Psoas muscle (tissue), 8 donors: ENCODE results near the gene MUL1. TPM values are rescaled to one million over a fixed set of nuclear protein-coding genes. Genes with fewer than 3 reads are reported as not detected.
A peak's percentile ranks its signal among the peaks of the same experiment; 100 is the strongest.

Experiments
- ATAC-seq, 4 donors: fragments of 200-7000 bp; cut with Tn5 transposase; one replicate each; pipeline ENCODE4 v1.9.1; 2020; ENCODE audit warnings: moderate library complexity in 3 of 4, mild to moderate bottlenecking in 2 of 4
- DNase-seq, 2 donors: peaks; one replicate each; pipeline ENCODE4 v3.0.0-alpha.2; 2020
- H3K27ac ChIP-seq: fragments of 200-600 bp; one replicate; pipeline ENCODE4 v1.8.0; 2022
- H3K27me3 ChIP-seq, 3 donors: fragments of 200-600 bp in 1 of 3; one replicate each; pipeline versions ENCODE4 v1.6.1 to v1.8.0; 2013 to 2022; ENCODE audit warnings: low read length in 2 of 3, mild to moderate bottlenecking in 2 of 3, moderate library complexity in 1 of 3; ENCODE audit not compliant: insufficient read depth in 3 of 3
- H3K36me3 ChIP-seq, 2 donors: fragments of 200-600 bp in 1 of 2; one replicate each; pipeline versions ENCODE4 v1.6.1 to v1.8.0; 2013 to 2022; ENCODE audit warnings: low read depth in 1 of 2, mild to moderate bottlenecking in 1 of 2, moderate library complexity in 1 of 2; ENCODE audit not compliant: insufficient read depth in 1 of 2
- H3K4me1 ChIP-seq: fragments of 200-600 bp; one replicate; pipeline ENCODE4 v1.8.0; 2022
- H3K4me3 ChIP-seq: fragments of 200-600 bp; one replicate; pipeline ENCODE4 v1.8.0; 2022; ENCODE audit warnings: mild to moderate bottlenecking
- H3K9me3 ChIP-seq: fragments of 200-600 bp; one replicate; pipeline ENCODE4 v1.8.0; 2022
- WGBS, 3 donors: extraction: QIAGEN DNeasy Blood & Tissue Kit; methylation state at CpG; one replicate each; pipeline versions ENCODE4 v1.1.6 to v1.1.7; 2013; 5-methylcytosine and 5-hydroxymethylcytosine counted together
- intact Hi-C, 2 donors: fragments of 100-400 bp; cut with DNase I; formaldehyde crosslinking; loops; one replicate each; pipeline versions ENCODE4 v1.11.0 to v1.14.2; 2022
- polyA plus RNA-seq, 3 donors: library from polyadenylated mRNA; stranded (reverse); fragments of 200-250 nt; gene quantifications; one replicate each; pipeline ENCODE4 v1.2.3, GENCODE V29; 2013
- total RNA-seq, 4 donors: library from RNA; stranded (reverse); fragmentation: NEBNext Ultra II Directional in 2 of 4; extraction: Animal tissue kit (Norgen Biotek cat#: 25700) in 2 of 4; gene quantifications; one replicate each; pipeline versions ENCODE4 v1.2.1 to v1.2.4, GENCODE V29; 2021 to 2023
- TF ChIP-seq, protein P1 (sequence below): fragments of 200-600 bp; IDR thresholded peaks from one replicate; pipeline ENCODE4 v1.8.0; 2022; ENCODE audit warnings: antibody characterized with exemption
- donor health status: healthy with polysubstance abuse.
- donor health status: DM: no; HTN: no; CAD: no; lungs with moderate emphysema.
- donor health status: Bipolar disorder and iron deficiency.
- donor health status: healthy.
- donor health status: DM: yes; HTN: yes; CAD: no.
- donor health status: DM: no; HTN: no; CAD: no.
- donor health status: DM: no; HTN: no; CAD: no.
- donor health status: DM: yes; HTN: yes; CAD: no.

MUL1 gene
- total and polyA plus RNA-seq, 7 donors = 23.0 to 48.0 (median 42.3) TPM

DNA sequence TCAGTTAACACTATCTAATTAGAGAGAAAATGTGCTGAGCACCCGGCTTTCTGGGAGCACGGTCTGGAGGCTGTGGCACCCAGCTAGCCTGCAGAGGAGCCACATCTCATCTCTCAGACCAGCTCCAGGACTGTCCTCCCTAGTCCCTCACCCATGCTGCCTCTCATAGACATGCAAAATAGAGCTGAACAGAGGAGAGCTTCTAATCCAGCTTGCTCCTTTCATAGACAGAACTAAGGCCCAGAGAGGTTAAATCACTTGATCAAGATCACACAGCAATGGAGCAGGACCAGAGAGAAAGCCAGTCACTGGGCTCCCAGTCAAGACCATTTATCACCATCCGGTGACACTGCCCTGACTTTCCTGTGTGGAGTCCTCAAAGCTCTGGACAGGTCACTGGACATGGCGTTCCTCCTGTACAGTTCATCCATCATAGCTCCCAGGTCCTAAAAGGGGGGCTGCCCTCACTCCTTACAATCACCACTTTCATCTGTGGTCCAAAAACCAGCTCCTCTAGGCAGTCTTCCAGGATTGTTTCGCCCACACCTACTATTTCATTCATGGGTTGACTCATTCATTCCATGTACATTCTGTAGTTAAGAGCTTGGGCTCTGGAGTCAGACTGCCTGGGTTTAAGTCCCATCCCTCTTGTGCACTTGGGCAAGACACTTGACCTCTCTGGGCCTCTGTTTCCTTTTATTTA, 13.2 kb downstream of the MUL1 start:
- H3K27me3 ChIP-seq = no peaks in the 10 kb centered on the region
- DNase-seq = no peak
- H3K9me3 ChIP-seq = no peaks in the 10 kb centered on the region
- 17 to 38% (median 24%) methylated on average over 5 of the region's 5 CpGs for WGBS, 3 donors
- intact Hi-C loops = loop anchor here (5.0 to 10.0 kb wide), 6 partner anchors 117 to 580 kb away; partner anchors contain the start of gene PLA2G2A (in 1 of the 2)
- ATAC-seq = peak in 2 of 4 donors; percentile 14 to 26
- peaks cover 6 to 19% of the 10 kb centered on the region in 2 donors for H3K36me3 ChIP-seq
- H3K4me3 ChIP-seq = no peak overlapping the region
- no peak overlapping the region for H3K27ac ChIP-seq
- no peaks in the 10 kb centered on the region for H3K4me1 ChIP-seq
- TF ChIP-seq, protein P1, sequence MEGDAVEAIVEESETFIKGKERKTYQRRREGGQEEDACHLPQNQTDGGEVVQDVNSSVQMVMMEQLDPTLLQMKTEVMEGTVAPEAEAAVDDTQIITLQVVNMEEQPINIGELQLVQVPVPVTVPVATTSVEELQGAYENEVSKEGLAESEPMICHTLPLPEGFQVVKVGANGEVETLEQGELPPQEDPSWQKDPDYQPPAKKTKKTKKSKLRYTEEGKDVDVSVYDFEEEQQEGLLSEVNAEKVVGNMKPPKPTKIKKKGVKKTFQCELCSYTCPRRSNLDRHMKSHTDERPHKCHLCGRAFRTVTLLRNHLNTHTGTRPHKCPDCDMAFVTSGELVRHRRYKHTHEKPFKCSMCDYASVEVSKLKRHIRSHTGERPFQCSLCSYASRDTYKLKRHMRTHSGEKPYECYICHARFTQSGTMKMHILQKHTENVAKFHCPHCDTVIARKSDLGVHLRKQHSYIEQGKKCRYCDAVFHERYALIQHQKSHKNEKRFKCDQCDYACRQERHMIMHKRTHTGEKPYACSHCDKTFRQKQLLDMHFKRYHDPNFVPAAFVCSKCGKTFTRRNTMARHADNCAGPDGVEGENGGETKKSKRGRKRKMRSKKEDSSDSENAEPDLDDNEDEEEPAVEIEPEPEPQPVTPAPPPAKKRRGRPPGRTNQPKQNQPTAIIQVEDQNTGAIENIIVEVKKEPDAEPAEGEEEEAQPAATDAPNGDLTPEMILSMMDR = no peak

DNA sequence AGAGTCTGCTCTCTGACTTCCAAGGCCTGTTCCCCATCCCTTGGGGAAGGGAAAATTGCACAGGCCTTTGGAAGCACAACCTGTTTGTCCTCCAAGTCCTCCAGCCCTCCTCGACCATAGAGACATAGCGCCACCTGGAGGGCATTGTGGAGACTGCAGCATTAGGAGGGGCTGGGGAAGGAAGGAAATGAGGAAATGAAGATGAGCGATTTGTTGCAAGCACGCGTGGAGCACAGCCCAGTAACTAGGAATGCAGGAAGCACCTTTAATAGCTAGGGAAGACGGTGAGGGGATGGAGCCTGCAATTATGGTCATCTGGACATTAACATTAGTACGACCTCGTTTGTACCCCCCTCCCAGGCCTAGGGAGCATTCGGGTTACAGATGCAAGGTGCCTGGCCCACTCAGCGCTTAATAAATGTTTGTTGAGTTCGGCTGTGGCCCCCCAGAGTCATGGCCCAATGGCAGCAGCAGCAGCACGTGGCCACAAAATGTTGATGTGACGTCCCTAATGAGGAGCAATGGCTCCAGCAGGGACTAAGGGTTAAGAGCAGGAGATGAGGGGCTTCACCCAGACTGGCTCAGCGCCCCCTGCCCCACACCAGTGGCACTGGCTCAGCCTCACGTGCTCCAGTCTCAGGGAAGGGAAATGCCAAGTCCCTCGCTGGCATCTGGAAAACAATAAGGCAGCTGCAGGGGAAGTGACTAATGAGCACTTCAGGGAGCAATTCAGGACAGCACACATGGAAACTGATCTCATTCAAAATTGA, 13.9 kb downstream of the MUL1 start:
- H3K27ac ChIP-seq = no peak overlapping the region
- WGBS, 3 donors = 1 to 2% (median 2%) methylated on average over 16 of the region's 16 CpGs
- TF ChIP-seq, protein P1 = peak; percentile 98

DNA sequence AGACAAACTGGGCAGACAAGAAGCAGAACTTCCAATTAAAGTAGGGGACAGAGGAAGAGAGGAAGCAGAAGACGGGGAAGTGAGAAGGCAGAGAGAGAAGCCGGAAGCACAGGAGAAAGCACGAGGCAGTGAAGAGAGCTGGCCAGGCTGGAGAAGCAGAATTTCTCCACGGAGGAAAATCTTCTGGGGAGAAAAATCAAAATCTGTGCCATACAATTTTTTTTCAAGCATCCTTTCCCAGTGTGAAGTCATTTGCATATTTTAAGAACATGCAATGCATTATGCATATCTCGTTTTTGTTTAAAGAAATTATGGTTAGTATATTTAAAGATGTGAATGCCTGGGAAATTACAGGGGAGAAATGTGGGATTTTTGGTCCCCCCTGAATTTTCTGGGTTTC, 14.6 kb downstream of the MUL1 start:
- Histone ChIP-seq H3K27ac (no peak overlapping the region), H3K27me3 (peaks cover 0 to 7% (median 0%) of the 10 kb centered on the region in 3 donors), H3K36me3 (peaks cover 0 to 5% of the 10 kb centered on the region in 2 donors), H3K4me1 (no peaks in the 10 kb centered on the region), H3K9me3 (no peaks in the 10 kb centered on the region), H3K4me3 (no peak overlapping the region)
- intact Hi-C loops = loop anchor here (2.0 to 10.0 kb wide), 8 partner anchors 116 to 579 kb away; partner anchors contain the start of gene PLA2G2A (in 1 of the 2)
- ATAC-seq (no peak), DNase-seq (no peak)
- TF ChIP-seq, protein P1 = no peak
- 23 to 32% (median 27%) methylated on average over 5 of the region's 5 CpGs for WGBS, 3 donors

More for the DNA sequence above, 13.9 kb downstream of the MUL1 start:
- H3K27me3 ChIP-seq = peaks cover 0 to under 1% (median 0%) of the 10 kb centered on the region in 3 donors
- H3K4me1 ChIP-seq = no peaks in the 10 kb centered on the region
- no peaks in the 10 kb centered on the region for H3K9me3 ChIP-seq
- H3K36me3 ChIP-seq = peaks cover 4 to 12% of the 10 kb centered on the region in 2 donors
- ATAC-seq = peak; percentile 80 to 90 (median 82)
- H3K4me3 ChIP-seq = no peak overlapping the region
- DNase-seq = peak; percentile 85 to 88
- intact Hi-C loops = loop anchor here (2.0 to 10.0 kb wide), 8 partner anchors 117 to 579 kb away; partner anchors contain the start of gene PLA2G2A (in 1 of the 2)

DNA sequence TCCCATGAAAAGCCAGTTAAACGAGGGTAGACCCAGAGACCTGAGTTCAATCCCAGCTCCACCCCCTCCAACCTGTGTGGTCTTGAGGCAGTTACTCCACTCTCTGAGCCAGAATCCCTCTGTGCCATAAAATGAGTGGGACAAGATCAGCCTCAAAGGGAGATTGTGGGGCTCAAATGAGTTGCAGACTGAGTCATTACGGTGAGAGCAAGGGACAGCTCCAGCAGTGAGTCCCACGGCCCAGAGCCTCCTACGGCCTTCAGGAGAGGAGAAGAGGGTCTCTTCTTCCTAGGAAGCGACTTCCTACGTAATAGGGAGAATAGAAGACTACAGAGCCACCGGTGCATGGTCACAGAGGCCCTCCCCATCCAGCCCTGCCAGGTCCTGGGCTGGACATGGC, 15.2 kb downstream of the MUL1 start:
- WGBS, 3 donors = 70 to 78% (median 73%) methylated on average over 7 of the region's 7 CpGs
- H3K4me3 ChIP-seq = no peak overlapping the region
- no peaks in the 10 kb centered on the region for H3K9me3 ChIP-seq
- no peak for DNase-seq
- intact Hi-C loops = loop anchor here (2.0 to 10.0 kb wide), 8 partner anchors 115 to 578 kb away; partner anchors contain the start of gene PLA2G2A (in 1 of the 2)
- no peak overlapping the region for H3K27ac ChIP-seq
- ATAC-seq = no peak
- TF ChIP-seq, protein P1 = no peak
- H3K4me1 ChIP-seq = no peaks in the 10 kb centered on the region
- peaks cover 0 to 13% (median 0%) of the 10 kb centered on the region in 3 donors for H3K27me3 ChIP-seq
- no peaks in the 10 kb centered on the region for H3K36me3 ChIP-seq
